Melanocyte of skin (primary cell): Measurements from ENCODE around the gene IGFBP3. TPM values are rescaled to one million over a fixed set of nuclear protein-coding genes. Genes with fewer than 3 reads are reported as not detected.

Source experiments
- total RNA-seq, 2 donors: library from RNA; depleted of rRNA; stranded (reverse); fragments of >200 nt; gene quantifications; 2 replicates each; pipeline ENCODE4 v1.2.3, GENCODE V29; 2012

IGFBP3 gene, protein sequence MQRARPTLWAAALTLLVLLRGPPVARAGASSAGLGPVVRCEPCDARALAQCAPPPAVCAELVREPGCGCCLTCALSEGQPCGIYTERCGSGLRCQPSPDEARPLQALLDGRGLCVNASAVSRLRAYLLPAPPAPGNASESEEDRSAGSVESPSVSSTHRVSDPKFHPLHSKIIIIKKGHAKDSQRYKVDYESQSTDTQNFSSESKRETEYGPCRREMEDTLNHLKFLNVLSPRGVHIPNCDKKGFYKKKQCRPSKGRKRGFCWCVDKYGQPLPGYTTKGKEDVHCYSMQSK
- 1 to 10 TPM; 1.0 to 1.7 TPM for total RNA-seq

DNA sequence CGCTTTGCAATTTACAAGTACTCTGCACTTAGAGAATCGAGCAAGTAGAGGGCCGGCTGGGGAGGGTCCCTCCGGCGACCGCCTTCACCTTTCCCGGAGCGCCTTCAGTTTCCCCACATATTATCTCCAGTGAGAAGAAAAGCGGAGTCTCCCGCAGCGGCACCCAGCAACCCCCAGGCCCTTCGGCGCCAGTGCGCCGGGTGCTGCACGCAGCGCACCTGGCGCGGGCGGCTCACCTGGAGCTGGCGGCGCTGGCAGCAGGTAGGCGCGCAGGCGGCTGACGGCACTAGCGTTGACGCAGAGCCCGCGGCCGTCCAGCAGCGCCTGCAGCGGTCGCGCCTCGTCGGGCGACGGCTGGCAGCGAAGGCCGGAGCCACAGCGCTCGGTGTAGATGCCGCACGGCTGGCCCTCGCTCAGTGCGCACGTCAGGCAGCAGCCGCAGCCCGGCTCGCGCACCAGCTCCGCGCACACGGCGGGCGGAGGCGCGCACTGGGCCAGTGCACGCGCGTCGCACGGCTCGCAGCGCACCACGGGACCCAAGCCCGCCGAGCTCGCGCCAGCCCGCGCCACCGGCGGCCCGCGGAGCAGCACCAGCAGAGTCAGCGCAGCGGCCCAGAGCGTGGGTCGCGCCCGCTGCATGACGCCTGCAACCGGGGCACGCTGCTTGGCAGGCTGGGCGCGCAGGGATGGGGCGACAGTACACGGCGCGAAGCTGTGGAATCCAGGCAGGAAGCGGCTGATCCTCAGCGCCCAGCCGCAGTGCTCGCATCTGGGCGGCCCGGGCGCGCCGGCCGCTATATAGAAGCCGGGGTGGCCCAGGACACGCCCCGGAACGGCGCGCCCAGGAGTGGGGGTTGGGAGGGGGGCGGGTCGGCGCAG is at the start of gene IGFBP3:
Gene IGFBP3, minus strand, starts transcription at position 771 of the 879 bp plus-strand sequence. Its CDS starts 132 bp downstream, at position 639.

DNA sequence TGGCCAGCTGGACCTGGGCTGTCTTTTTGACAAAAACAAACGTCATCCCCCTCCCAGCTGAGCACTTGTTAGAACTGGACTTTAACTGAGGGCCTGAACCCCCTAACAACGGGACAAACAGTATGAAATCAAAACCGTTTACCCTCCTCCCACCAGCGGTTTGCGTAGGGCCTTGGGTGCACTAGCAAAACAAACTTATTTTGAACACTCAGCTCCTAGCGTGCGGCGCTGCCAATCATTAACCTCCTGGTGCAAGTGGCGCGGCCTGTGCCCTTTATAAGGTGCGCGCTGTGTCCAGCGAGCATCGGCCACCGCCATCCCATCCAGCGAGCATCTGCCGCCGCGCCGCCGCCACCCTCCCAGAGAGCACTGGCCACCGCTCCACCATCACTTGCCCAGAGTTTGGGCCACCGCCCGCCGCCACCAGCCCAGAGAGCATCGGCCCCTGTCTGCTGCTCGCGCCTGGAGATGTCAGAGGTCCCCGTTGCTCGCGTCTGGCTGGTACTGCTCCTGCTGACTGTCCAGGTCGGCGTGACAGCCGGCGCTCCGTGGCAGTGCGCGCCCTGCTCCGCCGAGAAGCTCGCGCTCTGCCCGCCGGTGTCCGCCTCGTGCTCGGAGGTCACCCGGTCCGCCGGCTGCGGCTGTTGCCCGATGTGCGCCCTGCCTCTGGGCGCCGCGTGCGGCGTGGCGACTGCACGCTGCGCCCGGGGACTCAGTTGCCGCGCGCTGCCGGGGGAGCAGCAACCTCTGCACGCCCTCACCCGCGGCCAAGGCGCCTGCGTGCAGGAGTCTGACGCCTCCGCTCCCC is 32.7 kb downstream of the IGFBP3 start, which contains the start of gene IGFBP1:
Gene IGFBP1, plus strand, starts transcription at position 304 of the 808 bp plus-strand sequence. Its CDS starts 165 bp downstream, at position 469.

DNA sequence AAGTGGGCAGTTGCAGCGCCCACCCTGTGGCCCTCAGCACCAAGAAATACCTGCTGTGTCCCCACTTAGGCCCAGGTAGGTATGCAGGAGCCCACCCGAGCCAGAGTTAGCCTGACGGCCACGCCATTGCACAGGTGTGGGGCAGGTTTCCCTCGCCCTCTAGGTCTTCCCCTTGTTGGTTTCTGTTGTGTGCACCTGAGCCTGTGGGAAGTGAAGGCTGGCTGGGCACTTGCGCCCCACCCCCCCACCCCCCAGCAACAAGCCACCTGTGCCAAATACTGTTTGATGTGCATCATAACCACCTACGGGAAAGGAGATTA is 48.1 kb downstream of the IGFBP3 start, which contains the start of gene CCDC201:
Gene CCDC201, minus strand, starts transcription at position 48 of the 320 bp plus-strand sequence. CDS start 75 bp downstream, outside the sequence.

Other genes starting within 250 kb of the IGFBP3 start
- not detected for gene CCDC201, start 48.2 kb downstream of the IGFBP3 start, total RNA-seq
- gene IGFBP1, start 32.8 kb downstream of the IGFBP3 start, total RNA-seq: not detected